ENCODE measurements around the gene EYA2.

GRCh38 chr20:47054506-47054905 is 159.9 kb downstream of the EYA2 start:
- TF ChIP-seq CTCF (conservative IDR thresholded peaks at IDR 0.05; ENCODE audit: low read depth, low read length) (no peak), EZH2 (IDR thresholded peaks at IDR 0.05; ENCODE audit: borderline replicate concordance, low read depth, low read length, poor library complexity, severe bottlenecking) (no peak)

All from A673 (cell line).